GM21528 (cell line): ENCODE results near the gene TBX1.
"Not testable (repeated sequence)": the region's sequence is repeated elsewhere in the genome, so short reads cannot be mapped to it uniquely, and the experiment has no call there.

Experiments used
- ATAC-seq: cut with Tn5 transposase; IDR thresholded peaks from one replicate; pipeline ENCODE4 v1.9.1; 2021; ENCODE audit warnings: mild to moderate bottlenecking, moderate library complexity; ENCODE audit not compliant: unreplicated experiment, low FRiP score

TBX1 gene

GRCh38 chr22:19779011-19779421 lies 18.4 kb downstream of the TBX1 start:
- ATAC-seq = no peak

GRCh38 chr22:19779685-19780268 lies 19.2 kb downstream of the TBX1 start:
- no peak for ATAC-seq

GRCh38 chr22:19782533-19782932 lies 22.0 kb downstream of the TBX1 start:
- no peak for ATAC-seq

GRCh38 chr22:19783586-19784383 lies 23.2 kb downstream of the TBX1 start:
- ATAC-seq = no peak

- no peak for ATAC-seq
Observed at GRCh38 chr22:19784384-19785175, 24.0 kb downstream of the TBX1 start.

GRCh38 chr22:19785461-19786263 lies 25.1 kb downstream of the TBX1 start:
- no peak for ATAC-seq

GRCh38 chr22:19786264-19786585 lies 25.6 kb downstream of the TBX1 start:
- no peak for ATAC-seq

- no peak for ATAC-seq
Observed at GRCh38 chr22:19786959-19787848, 26.6 kb downstream of the TBX1 start.

GRCh38 chr22:19787849-19788141 lies 27.2 kb downstream of the TBX1 start:
- ATAC-seq = no peak

GRCh38 chr22:19788661-19789225 lies 28.2 kb downstream of the TBX1 start:
- no peak for ATAC-seq

- no peak for ATAC-seq
Observed at GRCh38 chr22:19789406-19789805, 28.8 kb downstream of the TBX1 start.

GRCh38 chr22:19789828-19790227 lies 29.2 kb downstream of the TBX1 start:
- ATAC-seq = no peak

GRCh38 chr22:19791243-19791642 lies 30.7 kb downstream of the TBX1 start:
- no peak for ATAC-seq

- no peak for ATAC-seq
Observed at GRCh38 chr22:19791894-19792293, 31.3 kb downstream of the TBX1 start.

- not testable (repeated sequence) for ATAC-seq
Observed at GRCh38 chr22:19792383-19792896, 31.9 kb downstream of the TBX1 start.

- no peak for ATAC-seq
Observed at GRCh38 chr22:19793161-19793560, 32.6 kb downstream of the TBX1 start.

GRCh38 chr22:19793661-19794310 lies 33.2 kb downstream of the TBX1 start:
- ATAC-seq = no peak

GRCh38 chr22:19795617-19796008 lies 35.0 kb downstream of the TBX1 start:
- no peak for ATAC-seq

- ATAC-seq = no peak
Observed at GRCh38 chr22:19796160-19796559, 35.6 kb downstream of the TBX1 start.
